ENCODE measurements around the gene NR6A1. TPM values are rescaled to one million over a fixed set of nuclear protein-coding genes. Genes with fewer than 3 reads are reported as not detected.
A peak's percentile ranks its signal among the peaks of the same experiment; 100 is the strongest.

NR6A1 gene
- total RNA-seq, 1 experiment from 2014 or later: 99.3 TPM

DNA sequence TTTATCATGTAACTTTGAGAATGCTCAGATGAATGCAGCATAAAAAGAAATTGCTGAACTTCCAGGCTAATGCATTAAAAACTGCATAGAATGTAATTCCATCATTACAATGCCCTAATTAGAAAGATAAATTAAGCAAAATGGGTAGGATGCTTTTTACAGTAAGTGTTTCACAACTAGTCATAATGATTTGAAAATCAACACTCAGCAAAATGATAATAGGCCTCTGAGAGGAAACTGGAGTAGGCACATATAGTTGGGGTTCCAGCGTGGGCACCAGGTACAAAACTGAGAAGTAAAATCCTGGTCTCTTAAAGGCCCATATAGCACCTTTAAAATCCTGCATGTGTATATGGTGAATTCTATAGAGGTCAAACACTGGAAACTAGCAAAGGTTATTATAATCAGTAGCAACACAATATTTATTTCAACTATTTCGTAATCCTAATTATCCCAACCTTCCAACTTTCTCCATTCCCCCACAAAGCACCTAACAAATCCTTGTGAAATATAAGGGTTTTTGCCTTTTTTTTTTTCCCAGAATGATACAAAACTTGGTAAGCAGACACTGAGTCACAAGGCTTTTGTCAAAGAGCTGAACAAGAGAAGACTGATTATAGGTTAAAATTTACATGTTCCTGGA is 155.9 kb downstream of the NR6A1 start:
- no peak overlapping the region for H4K91ac ChIP-seq (ENCODE audit: insufficient read length, low read depth, low read length)
- no peak overlapping the region for H4K8ac ChIP-seq (replicated peaks; ENCODE audit: insufficient read length, low read depth, low read length)
- H3K18ac ChIP-seq (ENCODE audit: insufficient read length, low read depth, low read length): no peak overlapping the region
- 100% methylated on average over 1 of the region's 2 CpGs for WGBS (ENCODE audit: extremely low coverage, insufficient read length, low lambda C conversion rate)
- no peaks in the 10 kb centered on the region; the same call in 1 of the 2 replicates for H3K4me1 ChIP-seq (ENCODE audit: insufficient read depth, low read length)
- H3K27me3 ChIP-seq (ENCODE audit: insufficient read depth, low read length): no peaks in the 10 kb centered on the region
- no peaks in the 10 kb centered on the region for H3K79me1 ChIP-seq (ENCODE audit: insufficient read depth, low read depth, low read length, poor library complexity, severe bottlenecking)
- no peak overlapping the region for H4K5ac ChIP-seq (ENCODE audit: insufficient read length, low read depth, low read length)
- no peak overlapping the region for H2BK120ac ChIP-seq (ENCODE audit: low read depth, low read length, poor library complexity, severe bottlenecking)
- no peak overlapping the region for H2BK20ac ChIP-seq (ENCODE audit: low read depth, low read length, poor library complexity, severe bottlenecking)
- H3K4me3 Mint-ChIP-seq: no peak overlapping the region
- H2BK15ac ChIP-seq (ENCODE audit: low read depth, low read length): no peak overlapping the region
- H3K4me1 Mint-ChIP-seq: peaks cover 40 to 50% of the 10 kb centered on the region in 2 experiments
- H3K36me3 Mint-ChIP-seq (ENCODE audit: insufficient read depth in 1 of 3, low read depth in 3 of 3): peaks cover 0 to 2% (median 0%) of the 10 kb centered on the region in 3 experiments; a peak in 1 of 7 replicates
- H3K4me2 ChIP-seq (ENCODE audit: insufficient read depth, insufficient read length, low read length): no peak overlapping the region
- H3T11ph ChIP-seq (ENCODE audit: low read length): no peak overlapping the region
- no peak overlapping the region for H2BK12ac ChIP-seq (ENCODE audit: insufficient read length, low read depth, low read length)
- H3K27me3 Mint-ChIP-seq (ENCODE audit: low read depth): no peaks in the 10 kb centered on the region
- H3K4ac ChIP-seq (ENCODE audit: low read depth, low read length): no peak overlapping the region
- no peaks in the 10 kb centered on the region for H3K23me2 ChIP-seq (ENCODE audit: insufficient read length, low read depth, low read length, poor library complexity, severe bottlenecking)
- no peak overlapping the region for H3K27ac ChIP-seq (ENCODE audit: insufficient read length, low read depth, low read length)
- H2AFZ ChIP-seq (ENCODE audit: low read length): no peak overlapping the region
- H3K79me2 ChIP-seq (ENCODE audit: insufficient read depth, low read length): no peaks in the 10 kb centered on the region; the same call in 1 of the 2 replicates
- H4K20me1 ChIP-seq (ENCODE audit: control insufficient read depth, insufficient read depth, insufficient read length): no peaks in the 10 kb centered on the region
- H2BK5ac ChIP-seq (ENCODE audit: insufficient read length, low read length): no peak overlapping the region
- no peak overlapping the region for H3K14ac ChIP-seq (ENCODE audit: insufficient read depth, low read length)
- 0 out of 7 replicates have a peak overlapping the region, but pooled peaks of 2 of the 3 experiments have one; percentile 39 to 51 for H3K27ac Mint-ChIP-seq
- H3K9ac ChIP-seq (ENCODE audit: extremely low read depth, insufficient read length, low read length): no peak overlapping the region
- no peak overlapping the region for H3K23ac ChIP-seq (ENCODE audit: insufficient read length, low read depth, low read length)
- H2AK5ac ChIP-seq (ENCODE audit: insufficient read length, low read length): no peak overlapping the region
- no peak for DNase-seq
- no peaks in the 10 kb centered on the region for H3K9me3 ChIP-seq (ENCODE audit: control insufficient read depth, low read depth, low read length)
- no peaks in the 10 kb centered on the region for H3K9me3 Mint-ChIP-seq
- H3K56ac ChIP-seq (ENCODE audit: insufficient read length, low read depth, low read length): no peak overlapping the region
- TF ChIP-seq, protein P1, sequence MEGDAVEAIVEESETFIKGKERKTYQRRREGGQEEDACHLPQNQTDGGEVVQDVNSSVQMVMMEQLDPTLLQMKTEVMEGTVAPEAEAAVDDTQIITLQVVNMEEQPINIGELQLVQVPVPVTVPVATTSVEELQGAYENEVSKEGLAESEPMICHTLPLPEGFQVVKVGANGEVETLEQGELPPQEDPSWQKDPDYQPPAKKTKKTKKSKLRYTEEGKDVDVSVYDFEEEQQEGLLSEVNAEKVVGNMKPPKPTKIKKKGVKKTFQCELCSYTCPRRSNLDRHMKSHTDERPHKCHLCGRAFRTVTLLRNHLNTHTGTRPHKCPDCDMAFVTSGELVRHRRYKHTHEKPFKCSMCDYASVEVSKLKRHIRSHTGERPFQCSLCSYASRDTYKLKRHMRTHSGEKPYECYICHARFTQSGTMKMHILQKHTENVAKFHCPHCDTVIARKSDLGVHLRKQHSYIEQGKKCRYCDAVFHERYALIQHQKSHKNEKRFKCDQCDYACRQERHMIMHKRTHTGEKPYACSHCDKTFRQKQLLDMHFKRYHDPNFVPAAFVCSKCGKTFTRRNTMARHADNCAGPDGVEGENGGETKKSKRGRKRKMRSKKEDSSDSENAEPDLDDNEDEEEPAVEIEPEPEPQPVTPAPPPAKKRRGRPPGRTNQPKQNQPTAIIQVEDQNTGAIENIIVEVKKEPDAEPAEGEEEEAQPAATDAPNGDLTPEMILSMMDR (conservative IDR thresholded peaks at IDR 0.05): no peak

Measured in H9 (cell line).